ENCODE data around the gene KRTAP10-1. TPM values are rescaled to one million over a fixed set of nuclear protein-coding genes. Genes with fewer than 3 reads are reported as not detected.

Gene KRTAP10-1
- total RNA-seq, 2 donors from 2014 or later: not detected

GRCh38 chr21:44521928-44522752 is 17.9 kb downstream of the KRTAP10-1 start:
- Histone ChIP-seq H3K36me3 (no peaks in the 10 kb centered on the region), H3K27me3 (replicated peaks; ENCODE audit: insufficient read depth) (no peaks in the 10 kb centered on the region), H3K9me3 (no peaks in the 10 kb centered on the region), H3K27ac (no peak overlapping the region), H3K4me1 (ENCODE audit: control insufficient read depth in 1 of 2, low read depth in 2 of 2) (no peaks in the 10 kb centered on the region), H3K4me3 (no peak overlapping the region)
- ATAC-seq (ENCODE audit: insufficient number of reproducible peaks, low FRiP score, low read depth) (no peak), DNase-seq (ENCODE audit: low spot score) (no peak)
- TF ChIP-seq CTCF (IDR thresholded peaks at IDR 0.05): no peak

GRCh38 chr21:44521301-44521927 is 18.6 kb downstream of the KRTAP10-1 start:
- H3K27me3 ChIP-seq (replicated peaks; ENCODE audit: insufficient read depth): no peaks in the 10 kb centered on the region
- DNase-seq (ENCODE audit: low spot score) (no peak), ATAC-seq (ENCODE audit: insufficient number of reproducible peaks, low FRiP score, low read depth) (no peak)
- no peaks in the 10 kb centered on the region for H3K4me1 ChIP-seq (ENCODE audit: control insufficient read depth in 1 of 2, low read depth in 2 of 2)
- no peak for TF ChIP-seq CTCF (IDR thresholded peaks at IDR 0.05)
- no peaks in the 10 kb centered on the region for H3K36me3 ChIP-seq
- H3K9me3 ChIP-seq: no peaks in the 10 kb centered on the region
- H3K4me3 ChIP-seq: no peak overlapping the region
- H3K27ac ChIP-seq: no peak overlapping the region

- Histone ChIP-seq H3K27ac (no peak overlapping the region), H3K27me3 (replicated peaks; ENCODE audit: insufficient read depth) (no peaks in the 10 kb centered on the region), H3K4me1 (ENCODE audit: control insufficient read depth in 1 of 2, low read depth in 2 of 2) (no peaks in the 10 kb centered on the region), H3K9me3 (no peaks in the 10 kb centered on the region), H3K36me3 (no peaks in the 10 kb centered on the region), H3K4me3 (no peak overlapping the region)
- DNase-seq (ENCODE audit: low spot score) (no peak), ATAC-seq (ENCODE audit: insufficient number of reproducible peaks, low FRiP score, low read depth) (no peak)
- TF ChIP-seq CTCF (IDR thresholded peaks at IDR 0.05): no peak
These were observed 19.4 kb downstream of the KRTAP10-1 start for GRCh38 chr21:44520326-44521300.

- Histone ChIP-seq H3K27ac (no peak overlapping the region), H3K4me3 (no peak overlapping the region), H3K27me3 (replicated peaks; ENCODE audit: insufficient read depth) (no peaks in the 10 kb centered on the region), H3K9me3 (no peaks in the 10 kb centered on the region), H3K4me1 (ENCODE audit: control insufficient read depth in 1 of 2, low read depth in 2 of 2) (no peaks in the 10 kb centered on the region), H3K36me3 (no peaks in the 10 kb centered on the region)
- no peak for TF ChIP-seq CTCF (IDR thresholded peaks at IDR 0.05)
- ATAC-seq (ENCODE audit: insufficient number of reproducible peaks, low FRiP score, low read depth) (no peak), DNase-seq (ENCODE audit: low spot score) (no peak)
These were observed 20.4 kb downstream of the KRTAP10-1 start for GRCh38 chr21:44519346-44520325.

All from thoracic aorta (tissue), 2 donors.